ENCODE data around the gene VWF. TPM values are rescaled to one million over a fixed set of nuclear protein-coding genes. Genes with fewer than 3 reads are reported as not detected.

VWF gene
- total RNA-seq, 3 donors from 2014 or later, result 34.3 to 82.5 (median 72.9) TPM

DNA sequence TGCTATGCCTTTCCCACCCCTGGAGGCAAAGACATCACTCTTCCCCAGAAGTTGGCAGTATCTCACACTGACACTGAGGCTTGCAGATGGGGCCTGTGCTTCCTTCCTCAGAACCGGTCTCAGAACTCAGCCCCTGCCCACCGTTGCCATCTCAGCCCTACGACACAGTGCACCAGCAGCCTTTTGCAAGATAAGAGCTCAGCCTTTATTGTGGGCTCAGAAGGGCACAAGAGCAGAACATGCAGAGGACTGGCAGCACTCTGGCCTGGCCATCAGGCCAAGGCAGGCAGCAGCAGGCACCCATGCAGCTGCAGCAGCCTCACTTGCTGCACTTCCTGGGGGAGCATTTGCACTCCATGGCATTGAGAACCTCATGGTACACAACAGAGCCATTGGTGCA lies 175.8 kb downstream of the VWF start:
- no peak for ATAC-seq
- intact Hi-C loops (cut with DNase I, micrococcal nuclease), result no loop called here

DNA sequence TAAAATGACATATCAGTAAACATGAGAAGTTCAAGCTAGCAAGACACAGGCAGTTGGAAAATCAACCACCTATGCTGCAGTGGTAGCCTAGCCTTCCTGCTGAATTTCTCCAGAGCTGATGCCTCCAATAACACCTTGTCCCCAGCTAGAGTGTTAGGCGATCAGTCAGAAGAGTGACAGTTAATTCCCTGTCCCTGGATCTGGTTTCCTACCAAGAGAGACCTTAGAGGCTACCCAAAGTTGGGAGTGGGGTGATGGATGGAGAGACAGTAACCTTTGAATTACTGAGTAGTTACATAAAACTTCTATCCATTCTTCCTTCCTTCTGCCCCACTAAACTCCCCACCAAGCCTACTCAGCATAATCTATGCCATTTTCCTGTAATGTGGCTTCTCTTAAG lies 177.5 kb downstream of the VWF start:
- TF ChIP-seq, protein P1, sequence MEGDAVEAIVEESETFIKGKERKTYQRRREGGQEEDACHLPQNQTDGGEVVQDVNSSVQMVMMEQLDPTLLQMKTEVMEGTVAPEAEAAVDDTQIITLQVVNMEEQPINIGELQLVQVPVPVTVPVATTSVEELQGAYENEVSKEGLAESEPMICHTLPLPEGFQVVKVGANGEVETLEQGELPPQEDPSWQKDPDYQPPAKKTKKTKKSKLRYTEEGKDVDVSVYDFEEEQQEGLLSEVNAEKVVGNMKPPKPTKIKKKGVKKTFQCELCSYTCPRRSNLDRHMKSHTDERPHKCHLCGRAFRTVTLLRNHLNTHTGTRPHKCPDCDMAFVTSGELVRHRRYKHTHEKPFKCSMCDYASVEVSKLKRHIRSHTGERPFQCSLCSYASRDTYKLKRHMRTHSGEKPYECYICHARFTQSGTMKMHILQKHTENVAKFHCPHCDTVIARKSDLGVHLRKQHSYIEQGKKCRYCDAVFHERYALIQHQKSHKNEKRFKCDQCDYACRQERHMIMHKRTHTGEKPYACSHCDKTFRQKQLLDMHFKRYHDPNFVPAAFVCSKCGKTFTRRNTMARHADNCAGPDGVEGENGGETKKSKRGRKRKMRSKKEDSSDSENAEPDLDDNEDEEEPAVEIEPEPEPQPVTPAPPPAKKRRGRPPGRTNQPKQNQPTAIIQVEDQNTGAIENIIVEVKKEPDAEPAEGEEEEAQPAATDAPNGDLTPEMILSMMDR (IDR thresholded peaks at IDR 0.05), result no peak
- intact Hi-C loops (cut with DNase I, micrococcal nuclease), result no loop called here
- Histone ChIP-seq H3K36me3 (ENCODE audit: low read depth) (no peaks in the 10 kb centered on the region), H3K4me1 (ENCODE audit: low read depth) (peaks cover 4% of the 10 kb centered on the region), H3K9me3 (no peaks in the 10 kb centered on the region), H3K4me3 (no peak overlapping the region)
- no peak for DNase-seq
- ATAC-seq, result no peak

More for the DNA sequence above, 175.8 kb downstream of the VWF start:
- TF ChIP-seq, protein P1 (IDR thresholded peaks at IDR 0.05), result no peak
- H3K4me3 ChIP-seq, result no peak overlapping the region
- peaks cover 4% of the 10 kb centered on the region for H3K4me1 ChIP-seq (ENCODE audit: low read depth)
- H3K9me3 ChIP-seq, result no peaks in the 10 kb centered on the region
- no peaks in the 10 kb centered on the region for H3K36me3 ChIP-seq (ENCODE audit: low read depth)
- DNase-seq, result no peak

DNA sequence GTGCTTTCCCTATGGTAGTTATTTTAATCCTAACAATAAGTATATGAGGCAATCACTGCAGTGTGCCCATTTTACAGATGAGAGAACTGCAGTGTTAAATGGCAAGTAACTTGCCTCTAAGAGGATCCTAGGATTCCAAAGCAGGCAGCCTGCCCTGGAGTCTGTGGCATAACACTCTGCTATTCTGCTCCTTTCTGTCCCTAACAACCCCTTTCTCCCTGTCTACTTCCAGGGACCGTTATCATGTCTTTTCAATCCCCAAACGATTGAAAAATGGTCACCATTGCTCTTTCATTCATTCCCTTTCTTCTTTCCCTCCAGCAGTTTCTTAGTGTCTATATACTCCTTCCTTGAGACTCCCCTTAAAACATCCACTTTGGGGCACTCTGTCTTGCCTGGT lies 178.1 kb downstream of the VWF start:
- Histone ChIP-seq H3K4me3 (no peak overlapping the region), H3K36me3 (ENCODE audit: low read depth) (no peaks in the 10 kb centered on the region), H3K9me3 (no peaks in the 10 kb centered on the region), H3K4me1 (ENCODE audit: low read depth) (peaks cover 4% of the 10 kb centered on the region)
- intact Hi-C loops (cut with DNase I, micrococcal nuclease), result no loop called here
- TF ChIP-seq, protein P1 (IDR thresholded peaks at IDR 0.05), result no peak
- no peak for DNase-seq
- ATAC-seq, result no peak

DNA sequence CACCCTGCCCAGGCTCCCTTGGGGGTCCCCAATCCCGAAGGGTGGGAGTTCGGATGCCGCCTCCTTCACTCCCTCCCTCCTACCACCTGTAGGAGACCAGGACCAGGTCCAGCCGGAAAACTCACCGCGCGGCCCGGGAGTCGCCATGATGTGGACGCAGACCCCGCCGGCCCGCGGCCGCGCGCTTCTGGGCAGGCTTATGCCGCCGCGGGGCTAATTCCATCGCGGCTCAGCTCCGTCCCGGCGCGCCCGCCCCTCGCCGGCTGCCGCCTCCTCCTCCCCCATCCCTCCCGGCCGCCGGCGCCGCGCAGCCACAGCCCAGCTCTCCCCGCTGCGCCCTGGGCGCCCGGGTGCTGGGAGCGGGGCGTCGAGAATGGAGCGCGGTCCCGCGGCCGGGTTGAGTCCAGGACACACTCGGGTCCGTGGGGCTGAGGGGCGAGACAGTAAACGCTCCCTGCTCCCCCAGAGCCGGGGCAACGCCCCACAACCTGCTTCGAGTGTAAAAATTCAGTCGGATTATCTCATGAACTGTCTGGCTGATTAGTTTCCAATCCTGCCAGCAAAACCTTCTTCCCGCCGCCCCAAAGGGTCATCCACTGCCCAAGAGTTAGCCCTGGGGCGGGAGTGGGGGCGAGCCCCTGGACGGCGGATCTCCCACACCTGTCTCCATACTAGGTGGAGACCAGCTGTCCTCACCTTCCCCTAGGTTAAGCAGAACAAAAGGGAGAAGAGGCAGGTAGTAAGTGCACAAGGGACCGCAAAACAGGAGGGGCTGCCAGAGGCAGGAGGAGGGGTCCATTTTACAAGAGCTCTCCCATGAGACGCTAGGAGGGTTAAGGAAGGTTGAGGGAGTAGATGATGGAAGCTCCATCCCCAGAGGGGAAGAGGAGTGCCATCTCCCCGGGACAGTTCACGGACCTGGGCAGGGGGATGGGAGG lies 179.1 kb downstream of the VWF start, which contains the start of gene ANO2:
Gene ANO2, minus strand, starts transcription at position 189 of the 938 bp plus-strand sequence. Its CDS starts 42 bp downstream, at position 147.
- Histone ChIP-seq H3K9me3 (no peaks in the 10 kb centered on the region), H3K4me3 (no peak within 1 kb of the TSS), H3K4me1 (ENCODE audit: low read depth) (peaks cover 4% of the 10 kb centered on the region), H3K36me3 (ENCODE audit: low read depth) (no peaks in the 10 kb centered on the region)
- intact Hi-C loops (cut with DNase I, micrococcal nuclease), result no loop called here
- DNase-seq (no peak), ATAC-seq (peak; percentile 44)
- TF ChIP-seq, protein P1 (IDR thresholded peaks at IDR 0.05), result no peak

DNA sequence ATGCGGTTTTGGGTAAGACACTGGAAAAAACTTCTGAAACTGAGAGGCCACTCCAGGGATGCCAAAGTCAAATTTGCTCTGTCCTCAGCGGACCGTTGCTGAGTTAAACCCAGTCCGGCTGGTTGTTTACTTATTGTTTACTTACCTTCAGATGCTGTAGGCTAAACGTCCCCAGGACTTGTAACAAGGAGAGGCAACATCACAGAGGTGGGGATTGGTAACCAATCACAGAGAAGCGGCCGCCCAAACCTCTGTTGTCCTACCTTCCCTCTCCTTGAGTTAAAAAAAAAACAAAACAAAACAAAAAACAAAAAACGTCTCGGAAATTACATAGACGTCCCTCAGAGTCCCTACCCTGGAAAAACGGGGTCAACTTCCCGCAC lies 179.8 kb downstream of the VWF start:
- DNase-seq, result no peak
- TF ChIP-seq, protein P1 (IDR thresholded peaks at IDR 0.05), result no peak
- intact Hi-C loops (cut with DNase I, micrococcal nuclease), result no loop called here

More for the DNA sequence above, 179.8 kb downstream of the VWF start:
- ATAC-seq, result no peak
- H3K4me3 ChIP-seq, result no peak overlapping the region
- H3K4me1 ChIP-seq (ENCODE audit: low read depth), result peaks cover 4% of the 10 kb centered on the region
- no peaks in the 10 kb centered on the region for H3K9me3 ChIP-seq
- no peaks in the 10 kb centered on the region for H3K36me3 ChIP-seq (ENCODE audit: low read depth)
